ENCODE data around the gene IL2. TPM values are rescaled to one million over a fixed set of nuclear protein-coding genes. Genes with fewer than 3 reads are reported as not detected.
A peak's percentile ranks its signal among the peaks of the same experiment; 100 is the strongest.

Gene IL2
- total RNA-seq, 1 experiment from 2014 or later = not detected

DNA sequence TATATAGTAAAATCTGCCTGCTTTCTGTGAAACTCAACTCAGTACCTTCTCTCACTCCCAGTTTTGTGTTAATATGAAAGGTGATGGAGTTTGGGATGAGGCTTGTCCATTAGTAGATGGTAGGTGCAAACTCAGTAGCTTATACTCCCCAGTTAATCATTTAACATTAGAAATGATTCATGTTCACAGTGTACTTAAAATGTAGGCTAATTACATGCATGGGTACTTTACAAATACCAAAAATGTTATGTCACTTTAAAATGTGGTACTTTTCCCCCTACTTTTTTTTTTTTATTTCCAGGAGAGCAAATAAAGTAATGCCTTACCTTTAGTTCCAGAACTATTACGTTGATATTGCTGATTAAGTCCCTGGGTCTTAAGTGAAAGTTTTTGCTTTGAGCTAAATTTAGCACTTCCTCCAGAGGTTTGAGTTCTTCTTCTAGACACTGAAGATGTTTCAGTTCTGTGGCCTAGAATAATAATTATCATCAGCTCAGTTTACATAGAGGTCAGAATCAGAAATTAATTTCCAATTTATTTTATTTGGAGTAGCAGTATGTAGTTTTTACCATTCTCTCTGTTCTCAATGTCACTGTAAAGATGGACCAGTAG lies 3.0 kb downstream of the IL2 start:
- Histone ChIP-seq H3F3A (ENCODE audit: low read length, unreplicated experiment) (no peaks in the 10 kb centered on the region), H3K4me2 (ENCODE audit: low read length) (no peak overlapping the region), H3K27me3 (ENCODE audit: low read length) (no peaks in the 10 kb centered on the region), H3K9me2 (replicated peaks; ENCODE audit: low read length) (no peaks in the 10 kb centered on the region), H2AFZ (ENCODE audit: low read length) (no peak overlapping the region), H3K36me3 (ENCODE audit: low read depth, low read length) (no peaks in the 10 kb centered on the region), H4K20me1 (ENCODE audit: low read length) (no peaks in the 10 kb centered on the region), H3K4me1 (ENCODE audit: insufficient read depth, low read length) (peaks cover 16% of the 10 kb centered on the region), H3K79me2 (ENCODE audit: low read length) (no peaks in the 10 kb centered on the region), H3K4me3 (ENCODE audit: low read length) (no peak overlapping the region), H3K9ac (ENCODE audit: low read length) (no peak overlapping the region), H3K27ac (ENCODE audit: low read length) (no peak overlapping the region), H3K9me3 (ENCODE audit: low read length) (no peaks in the 10 kb centered on the region)
- intact Hi-C loops (cut with micrococcal nuclease) = loop anchor here (10.0 kb wide), 3 partner anchors 99 to 549 kb away; no protein-coding TSS in a partner anchor
- ATAC-seq = no peak
- no peak for DNase-seq
- TF ChIP-seq EZH2 (IDR thresholded peaks at IDR 0.05; ENCODE audit: low read length, unreplicated experiment) = no peak
- TF ChIP-seq EZH2phosphoT487 (IDR thresholded peaks at IDR 0.05; ENCODE audit: borderline replicate concordance, low read length) = no peak
- TF ChIP-seq, protein P1, sequence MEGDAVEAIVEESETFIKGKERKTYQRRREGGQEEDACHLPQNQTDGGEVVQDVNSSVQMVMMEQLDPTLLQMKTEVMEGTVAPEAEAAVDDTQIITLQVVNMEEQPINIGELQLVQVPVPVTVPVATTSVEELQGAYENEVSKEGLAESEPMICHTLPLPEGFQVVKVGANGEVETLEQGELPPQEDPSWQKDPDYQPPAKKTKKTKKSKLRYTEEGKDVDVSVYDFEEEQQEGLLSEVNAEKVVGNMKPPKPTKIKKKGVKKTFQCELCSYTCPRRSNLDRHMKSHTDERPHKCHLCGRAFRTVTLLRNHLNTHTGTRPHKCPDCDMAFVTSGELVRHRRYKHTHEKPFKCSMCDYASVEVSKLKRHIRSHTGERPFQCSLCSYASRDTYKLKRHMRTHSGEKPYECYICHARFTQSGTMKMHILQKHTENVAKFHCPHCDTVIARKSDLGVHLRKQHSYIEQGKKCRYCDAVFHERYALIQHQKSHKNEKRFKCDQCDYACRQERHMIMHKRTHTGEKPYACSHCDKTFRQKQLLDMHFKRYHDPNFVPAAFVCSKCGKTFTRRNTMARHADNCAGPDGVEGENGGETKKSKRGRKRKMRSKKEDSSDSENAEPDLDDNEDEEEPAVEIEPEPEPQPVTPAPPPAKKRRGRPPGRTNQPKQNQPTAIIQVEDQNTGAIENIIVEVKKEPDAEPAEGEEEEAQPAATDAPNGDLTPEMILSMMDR (conservative IDR thresholded peaks at IDR 0.05; ENCODE audit: low read depth, low read length) = no peak
- CTCF ChIA-PET = interaction anchor here (0.6 kb wide), 1 partner anchor 124 kb away, joined by 3 read pairs; no protein-coding TSS in a partner anchor
- BruUV-seq (replicated peaks) = no TSS peak
- POLR2A ChIA-PET (ENCODE audit: unreplicated experiment) = no interaction called here

DNA sequence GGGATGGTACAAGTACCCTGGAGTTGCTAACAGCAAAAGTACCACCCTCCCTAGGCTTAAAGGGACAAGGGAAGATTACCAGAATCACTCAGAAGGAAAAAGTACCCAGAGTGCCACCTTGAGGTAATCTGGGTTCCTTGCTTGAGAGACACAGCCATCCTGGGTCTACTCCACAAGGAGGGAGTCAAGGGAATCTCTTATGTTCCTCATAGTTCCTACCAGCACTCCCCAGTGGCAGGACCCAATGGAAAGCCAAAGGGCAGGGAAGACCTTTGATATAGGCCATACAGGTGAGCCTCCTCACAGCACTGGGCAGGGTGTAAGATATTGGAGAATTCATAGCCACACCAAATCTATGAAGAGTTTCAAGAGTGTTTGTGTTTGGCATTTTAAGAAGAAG lies 5.7 kb downstream of the IL2 start:
- Histone ChIP-seq H3K4me2 (ENCODE audit: low read length) (no peak overlapping the region), H3F3A (ENCODE audit: low read length, unreplicated experiment) (no peaks in the 10 kb centered on the region), H3K4me3 (ENCODE audit: low read length) (no peak overlapping the region), H3K79me2 (ENCODE audit: low read length) (no peaks in the 10 kb centered on the region), H3K27me3 (ENCODE audit: low read length) (no peaks in the 10 kb centered on the region), H3K4me1 (ENCODE audit: insufficient read depth, low read length) (no peaks in the 10 kb centered on the region), H3K27ac (ENCODE audit: low read length) (no peak overlapping the region), H3K9me3 (ENCODE audit: low read length) (no peaks in the 10 kb centered on the region), H3K9me2 (replicated peaks; ENCODE audit: low read length) (no peaks in the 10 kb centered on the region), H3K36me3 (ENCODE audit: low read depth, low read length) (no peaks in the 10 kb centered on the region), H2AFZ (ENCODE audit: low read length) (no peak overlapping the region), H3K9ac (ENCODE audit: low read length) (no peak overlapping the region), H4K20me1 (ENCODE audit: low read length) (no peaks in the 10 kb centered on the region)
- CTCF ChIA-PET = no interaction called here
- DNase-seq (peak; percentile 62), ATAC-seq (peak; percentile 89)
- intact Hi-C loops (cut with micrococcal nuclease) = loop anchor here (2.0 to 10.0 kb wide), 4 partner anchors 96 to 546 kb away; no protein-coding TSS in a partner anchor
- BruUV-seq (replicated peaks) = no TSS peak
- POLR2A ChIA-PET (ENCODE audit: unreplicated experiment) = no interaction called here
- no peak for TF ChIP-seq EZH2 (IDR thresholded peaks at IDR 0.05; ENCODE audit: low read length, unreplicated experiment)
- TF ChIP-seq, protein P1 (conservative IDR thresholded peaks at IDR 0.05; ENCODE audit: low read depth, low read length) = peak; percentile 60

DNA sequence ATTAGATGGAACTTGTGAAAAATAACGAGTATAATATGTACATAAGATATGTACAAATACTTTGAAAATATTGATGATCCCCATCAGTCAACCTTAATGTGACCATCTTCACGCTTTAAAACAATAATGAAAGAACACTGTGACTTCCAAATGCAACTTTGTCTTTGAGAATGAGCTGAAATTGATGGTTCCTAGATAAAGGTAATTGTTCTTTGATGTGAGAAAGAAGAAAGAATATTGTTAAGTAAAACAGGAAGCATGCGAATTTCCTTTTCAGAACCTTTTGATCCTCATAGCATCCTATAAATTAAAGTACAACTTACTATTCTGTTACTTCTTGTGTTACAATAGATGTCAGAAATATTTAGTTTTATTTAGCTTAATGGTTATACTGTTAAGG lies 22.2 kb downstream of the IL2 start:
- Histone ChIP-seq H3K27me3 (ENCODE audit: low read length) (0 out of 2 replicates have a peak, but pooled peaks cover 7% of the 10 kb centered on the region), H2AFZ (ENCODE audit: low read length) (no peak overlapping the region), H3K4me2 (ENCODE audit: low read length) (no peak overlapping the region), H3K4me1 (ENCODE audit: insufficient read depth, low read length) (no peaks in the 10 kb centered on the region), H3K36me3 (ENCODE audit: low read depth, low read length) (no peaks in the 10 kb centered on the region), H3K4me3 (ENCODE audit: low read length) (no peak overlapping the region), H3K9me3 (ENCODE audit: low read length) (no peaks in the 10 kb centered on the region), H3F3A (ENCODE audit: low read length, unreplicated experiment) (no peaks in the 10 kb centered on the region), H4K20me1 (ENCODE audit: low read length) (no peaks in the 10 kb centered on the region), H3K9ac (ENCODE audit: low read length) (no peak overlapping the region), H3K9me2 (replicated peaks; ENCODE audit: low read length) (no peaks in the 10 kb centered on the region), H3K79me2 (ENCODE audit: low read length) (no peaks in the 10 kb centered on the region), H3K27ac (ENCODE audit: low read length) (no peak overlapping the region)
- TF ChIP-seq EZH2 (IDR thresholded peaks at IDR 0.05; ENCODE audit: low read length, unreplicated experiment) (no peak), EZH2phosphoT487 (IDR thresholded peaks at IDR 0.05; ENCODE audit: borderline replicate concordance, low read length) (no peak)
- TF ChIP-seq, protein P1 (conservative IDR thresholded peaks at IDR 0.05; ENCODE audit: low read depth, low read length) = no peak
- ChIA-PET CTCF (no interaction called here), POLR2A (ENCODE audit: unreplicated experiment) (no interaction called here)
- ATAC-seq (no peak), DNase-seq (no peak)
- BruUV-seq (replicated peaks) = no TSS peak
- intact Hi-C loops (cut with micrococcal nuclease) = no loop called here

Measured in PC-3 (cell line).